GM23338 (cell line): Measurements from ENCODE around the gene OR10J4. TPM values are rescaled to one million over a fixed set of nuclear protein-coding genes. Genes with fewer than 3 reads are reported as not detected.

Experiments used
- ATAC-seq: fragments of 200-7000 bp; cut with Tn5 transposase; 3 replicates; pipeline ENCODE4 v1.9.1; 2020
- DNase-seq: peaks from one replicate; pipeline ENCODE4 v3.0.0-alpha.2; 2015; ENCODE audit warnings: low spot score
- H2AFZ ChIP-seq: fragments of 200-600 bp; sonication (generic); 2 replicates; pipeline ENCODE4 v1.8.0; 2016; ENCODE audit warnings: antibody characterized with exemption, mild to moderate bottlenecking, moderate library complexity
- H3F3A ChIP-seq: fragments of 200-600 bp; sonication (generic); replicated peaks from 2 replicates; pipeline ENCODE4 v1.8.0; 2017; ENCODE audit warnings: antibody characterized with exemption, mixed run types, low read depth
- H3K27ac ChIP-seq: fragments of 200-600 bp; sonication (generic); 2 replicates; pipeline ENCODE4 v1.6.1; 2016; ENCODE audit warnings: low read depth
- H3K27me3 ChIP-seq: fragments of 200-600 bp; sonication (generic); 2 replicates; pipeline ENCODE4 v1.8.0; 2016; ENCODE audit warnings: mild to moderate bottlenecking, mixed run types, moderate library complexity; ENCODE audit not compliant: insufficient read depth
- H3K36me3 ChIP-seq: fragments of 200-600 bp; sonication (generic); 2 replicates; pipeline ENCODE4 v1.8.0; 2016; ENCODE audit warnings: mild to moderate bottlenecking; ENCODE audit not compliant: insufficient read depth
- H3K4me1 ChIP-seq: fragments of 200-600 bp; sonication (generic); 2 replicates; pipeline ENCODE4 v1.8.0; 2016; ENCODE audit warnings: mild to moderate bottlenecking, moderate library complexity; ENCODE audit not compliant: insufficient read depth
- H3K4me2 ChIP-seq: fragments of 200-600 bp; sonication (generic); 2 replicates; pipeline ENCODE4 v1.7.1; 2017; ENCODE audit warnings: mixed run types
- H3K4me3 ChIP-seq: fragments of 200-600 bp; sonication (generic); 2 replicates; pipeline ENCODE4 v1.6.1; 2016; ENCODE audit warnings: mixed run types
- H3K79me2 ChIP-seq: fragments of 200-600 bp; sonication (generic); replicated peaks from 2 replicates; pipeline ENCODE4 v1.8.0; 2017; ENCODE audit warnings: mild to moderate bottlenecking; ENCODE audit not compliant: insufficient read depth
- H3K9me2 ChIP-seq: fragments of 200-600 bp; sonication (generic); 2 replicates; pipeline ENCODE4 v1.8.0; 2017; ENCODE audit not compliant: insufficient read depth
- H4K20me1 ChIP-seq: fragments of 200-600 bp; sonication (generic); replicated peaks from 2 replicates; pipeline ENCODE4 v1.8.0; 2017; ENCODE audit warnings: mild to moderate bottlenecking; ENCODE audit not compliant: insufficient read depth
- H3K27ac Mint-ChIP-seq: 2 replicates; pipeline ENCODE4 v1.8.0; 2020; ENCODE audit warnings: inconsistent platforms, mild to moderate bottlenecking, moderate library complexity, mixed read lengths
- H3K27me3 Mint-ChIP-seq: 3 replicates; pipeline ENCODE4 v1.8.0; 2022; ENCODE audit warnings: low read depth, mild to moderate bottlenecking, moderate library complexity, mixed read lengths, inconsistent platforms; ENCODE audit not compliant: insufficient read depth, poor library complexity
- H3K36me3 Mint-ChIP-seq: 3 replicates; pipeline ENCODE4 v1.8.0; 2021; ENCODE audit warnings: low read depth, mild to moderate bottlenecking, inconsistent platforms, moderate library complexity, mixed read lengths
- H3K4me1 Mint-ChIP-seq: 3 replicates; pipeline ENCODE4 v1.8.0; 2020; ENCODE audit warnings: mild to moderate bottlenecking, inconsistent platforms, mixed read lengths
- H3K4me3 Mint-ChIP-seq: 3 replicates; pipeline ENCODE4 v1.8.0; 2021; ENCODE audit warnings: moderate library complexity, mild to moderate bottlenecking, inconsistent platforms, mixed read lengths
- H3K9me3 Mint-ChIP-seq: 3 replicates; pipeline ENCODE4 v1.8.0; 2020; ENCODE audit warnings: moderate library complexity, mild to moderate bottlenecking, inconsistent platforms, mixed read lengths
- CTCF ChIP-seq, 2 experiments: fragments of 200-600 bp in 1 of 2; sonication (generic) in 1 of 2; conservative IDR thresholded peaks; 2 replicates each; pipeline versions ENCODE4 v1.5.1 to v1.6.1; 2016 to 2017; ENCODE audit warnings: antibody characterized with exemption in 2 of 2, low read depth in 2 of 2, mild to moderate bottlenecking in 2 of 2, moderate library complexity in 1 of 2
- ETS1 ChIP-seq: IDR thresholded peaks from 2 replicates; pipeline ENCODE4 v1.6.1; 2016; ENCODE audit warnings: antibody characterized with exemption
- JUNB ChIP-seq: IDR thresholded peaks from one replicate; pipeline ENCODE4 v1.6.1; 2016; ENCODE audit warnings: antibody characterized with exemption; ENCODE audit not compliant: unreplicated experiment
- POLR2AphosphoS5 ChIP-seq: IDR thresholded peaks from 2 replicates; pipeline ENCODE4 v1.6.1; 2016; ENCODE audit warnings: antibody characterized with exemption, low read depth
- REST ChIP-seq: IDR thresholded peaks from one replicate; pipeline ENCODE4 v1.6.1; 2018; ENCODE audit warnings: antibody characterized with exemption; ENCODE audit not compliant: unreplicated experiment
- STAT1 ChIP-seq: IDR thresholded peaks from one replicate; pipeline ENCODE4 v1.6.1; 2016; ENCODE audit warnings: antibody characterized with exemption; ENCODE audit not compliant: unreplicated experiment
- ZNF331 ChIP-seq: fragments of 250-450 bp; sonication (Bioruptor Pico); IDR thresholded peaks from 2 replicates; pipeline ENCODE4 v1.5.0; 2020; ENCODE audit warnings: low read depth, mild to moderate bottlenecking, moderate library complexity
- ZNF462 ChIP-seq: fragments of 250-450 bp; sonication (Bioruptor Pico); IDR thresholded peaks from 2 replicates; pipeline ENCODE4 v1.5.0; 2020; ENCODE audit warnings: mild to moderate bottlenecking, moderate library complexity
- polyA plus RNA-seq: library from polyadenylated mRNA; unstranded; fragments of >200 nt; fragmentation: Nextera tagmentation; extraction: Ambion mirVana; gene quantifications from 2 replicates; pipeline ENCODE4 v1.2.1, GENCODE V29; 2016
- total RNA-seq: library from RNA; depleted of rRNA; stranded (reverse); fragments of >200 nt; shearing (Covaris generic); gene quantifications from 2 replicates; pipeline ENCODE4 v1.2.3, GENCODE V29; 2014

The OR10J4 gene
- total and polyA plus RNA-seq, 2 experiments from 2014 or later, result not detected

GRCh38 chr1:159473335-159473734, 41.3 kb downstream of the OR10J4 start (continued):
- TF ChIP-seq REST (no peak), POLR2AphosphoS5 (no peak), ETS1 (no peak), ZNF331 (CRISPR knock-in tag) (no peak), CTCF (conservative IDR thresholded peaks at IDR 0.05; ENCODE audit: low read depth in 2 of 2) (no peak), JUNB (no peak)

GRCh38 chr1:159474926-159475325, 42.9 kb downstream of the OR10J4 start:
- H3K79me2 ChIP-seq, result no peaks in the 10 kb centered on the region
- no peak for ATAC-seq
- no peak overlapping the region for H3K27ac ChIP-seq
- H2AFZ ChIP-seq, result no peak overlapping the region
- no peaks in the 10 kb centered on the region for H3K27me3 Mint-ChIP-seq
- H3K4me3 ChIP-seq, result no peak overlapping the region
- no peaks in the 10 kb centered on the region for H3K36me3 ChIP-seq
- H3K27ac Mint-ChIP-seq, result no peak overlapping the region
- H3K27me3 ChIP-seq, result no peaks in the 10 kb centered on the region
- H3K4me3 Mint-ChIP-seq, result no peak overlapping the region
- H3F3A ChIP-seq, result no peaks in the 10 kb centered on the region
- peaks cover 8% of the 10 kb centered on the region; the same call in 1 of the 2 replicates for H3K4me1 ChIP-seq
- H3K9me3 Mint-ChIP-seq, result no peaks in the 10 kb centered on the region
- DNase-seq, result no peak
- TF ChIP-seq ETS1 (no peak), JUNB (no peak), ZNF462 (CRISPR knock-in tag) (no peak), CTCF (conservative IDR thresholded peaks at IDR 0.05; ENCODE audit: low read depth in 2 of 2) (no peak), STAT1 (no peak)
- H3K9me2 ChIP-seq, result no peaks in the 10 kb centered on the region; the same call in none of the 2 replicates
- H4K20me1 ChIP-seq, result no peaks in the 10 kb centered on the region
- H3K4me1 Mint-ChIP-seq, result peaks cover 13% of the 10 kb centered on the region
- H3K36me3 Mint-ChIP-seq, result no peaks in the 10 kb centered on the region
- no peak overlapping the region for H3K4me2 ChIP-seq
